ENCODE results near the gene FSIP1.

Gene FSIP1

GRCh38 chr15:39598958-39599845 is 183.4 kb downstream of the FSIP1 start:
- H3K36me3 Mint-ChIP-seq: no peaks in the 10 kb centered on the region
- no peak overlapping the region for H3K4me3 Mint-ChIP-seq
- peaks cover 5% of the 10 kb centered on the region for H3K27me3 Mint-ChIP-seq
- no peak overlapping the region for H3K27ac Mint-ChIP-seq
- H3K9me3 Mint-ChIP-seq: no peaks in the 10 kb centered on the region
- H3K4me1 Mint-ChIP-seq: no peaks in the 10 kb centered on the region

DNA sequence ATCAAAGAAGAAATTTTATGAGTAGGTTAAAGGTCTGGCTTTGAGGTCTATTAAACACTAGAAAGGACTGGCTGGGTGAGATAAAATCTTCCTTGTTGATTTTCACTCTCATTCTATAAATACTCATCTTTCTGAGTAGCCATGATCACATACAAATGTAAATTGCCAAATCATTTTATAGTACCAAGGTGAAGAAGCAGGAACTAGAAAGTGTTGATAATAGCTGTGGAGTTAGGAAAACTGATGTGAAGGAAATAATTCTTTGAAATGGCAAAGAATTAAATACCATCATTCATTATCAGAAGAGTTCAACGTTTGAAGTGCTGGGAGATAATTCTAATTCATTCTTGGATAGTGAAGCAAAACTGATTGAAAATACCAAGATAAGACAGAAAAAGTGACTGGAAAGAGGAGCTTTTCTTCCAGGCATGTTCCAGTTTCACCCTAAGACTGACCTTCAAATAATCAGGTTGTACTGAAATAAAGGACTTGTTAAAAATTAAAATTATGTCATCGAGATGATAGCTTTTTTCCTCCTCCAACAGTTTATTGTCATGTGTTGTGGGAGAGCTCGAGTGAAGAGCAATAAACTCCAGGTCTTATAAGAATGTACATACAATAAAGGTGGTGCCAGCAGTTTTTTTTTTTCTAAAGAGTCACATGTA is 184.3 kb downstream of the FSIP1 start:
- H3K4me3 Mint-ChIP-seq: no peak overlapping the region
- H3K4me1 Mint-ChIP-seq: no peaks in the 10 kb centered on the region
- no peak overlapping the region for H3K27ac Mint-ChIP-seq
- peaks cover 5% of the 10 kb centered on the region for H3K27me3 Mint-ChIP-seq
- no peaks in the 10 kb centered on the region for H3K36me3 Mint-ChIP-seq
- no peaks in the 10 kb centered on the region for H3K9me3 Mint-ChIP-seq

DNA sequence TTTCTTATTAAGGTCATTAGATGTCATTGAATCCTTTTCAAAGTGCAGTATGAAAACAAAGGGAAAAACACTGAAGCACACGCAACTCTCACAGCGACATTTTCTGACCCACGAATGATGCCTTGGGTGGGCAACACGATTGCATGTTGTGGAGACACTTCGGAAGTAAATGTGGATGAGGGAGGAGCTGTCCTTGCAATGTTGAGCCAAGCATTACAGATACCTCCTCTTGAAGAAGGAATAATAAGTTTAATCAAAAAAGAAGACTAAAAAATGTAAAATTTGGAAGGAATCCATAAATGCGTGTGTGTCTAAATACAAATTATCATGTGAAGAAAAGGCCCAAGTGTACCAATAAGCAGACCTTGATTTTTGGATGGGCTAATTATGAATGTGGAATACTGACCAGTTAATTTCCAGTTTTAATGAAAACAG is 184.9 kb downstream of the FSIP1 start:
- Mint-ChIP-seq H3K36me3 (no peaks in the 10 kb centered on the region), H3K4me3 (no peak overlapping the region), H3K4me1 (no peaks in the 10 kb centered on the region), H3K27ac (no peak overlapping the region), H3K27me3 (peaks cover 5% of the 10 kb centered on the region), H3K9me3 (no peaks in the 10 kb centered on the region)

DNA sequence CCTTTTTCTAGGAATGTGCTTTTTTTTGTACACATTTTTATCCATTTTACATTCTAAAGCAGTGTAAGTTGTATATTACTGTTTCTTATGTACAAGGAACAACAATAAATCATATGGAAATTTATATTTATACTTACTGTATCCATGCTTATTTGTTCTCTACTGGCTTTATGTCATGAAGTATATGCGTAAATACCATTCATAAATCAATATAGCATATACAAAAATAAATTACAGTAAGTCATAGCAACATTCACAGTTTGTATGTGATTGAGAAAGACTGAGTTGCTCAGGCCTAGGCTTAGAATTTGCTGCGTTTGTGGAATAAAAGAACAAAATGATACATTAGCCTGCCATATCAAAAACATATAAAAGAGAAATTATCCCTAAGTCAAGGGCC is 185.3 kb downstream of the FSIP1 start:
- no peak overlapping the region for H3K27ac Mint-ChIP-seq
- peaks cover 5% of the 10 kb centered on the region for H3K27me3 Mint-ChIP-seq
- H3K4me3 Mint-ChIP-seq: no peak overlapping the region
- H3K9me3 Mint-ChIP-seq: no peaks in the 10 kb centered on the region
- H3K36me3 Mint-ChIP-seq: no peaks in the 10 kb centered on the region
- no peaks in the 10 kb centered on the region for H3K4me1 Mint-ChIP-seq

GRCh38 chr15:39596358-39597051 is 186.1 kb downstream of the FSIP1 start:
- Mint-ChIP-seq H3K4me1 (no peaks in the 10 kb centered on the region), H3K36me3 (no peaks in the 10 kb centered on the region), H3K9me3 (no peaks in the 10 kb centered on the region)

DNA sequence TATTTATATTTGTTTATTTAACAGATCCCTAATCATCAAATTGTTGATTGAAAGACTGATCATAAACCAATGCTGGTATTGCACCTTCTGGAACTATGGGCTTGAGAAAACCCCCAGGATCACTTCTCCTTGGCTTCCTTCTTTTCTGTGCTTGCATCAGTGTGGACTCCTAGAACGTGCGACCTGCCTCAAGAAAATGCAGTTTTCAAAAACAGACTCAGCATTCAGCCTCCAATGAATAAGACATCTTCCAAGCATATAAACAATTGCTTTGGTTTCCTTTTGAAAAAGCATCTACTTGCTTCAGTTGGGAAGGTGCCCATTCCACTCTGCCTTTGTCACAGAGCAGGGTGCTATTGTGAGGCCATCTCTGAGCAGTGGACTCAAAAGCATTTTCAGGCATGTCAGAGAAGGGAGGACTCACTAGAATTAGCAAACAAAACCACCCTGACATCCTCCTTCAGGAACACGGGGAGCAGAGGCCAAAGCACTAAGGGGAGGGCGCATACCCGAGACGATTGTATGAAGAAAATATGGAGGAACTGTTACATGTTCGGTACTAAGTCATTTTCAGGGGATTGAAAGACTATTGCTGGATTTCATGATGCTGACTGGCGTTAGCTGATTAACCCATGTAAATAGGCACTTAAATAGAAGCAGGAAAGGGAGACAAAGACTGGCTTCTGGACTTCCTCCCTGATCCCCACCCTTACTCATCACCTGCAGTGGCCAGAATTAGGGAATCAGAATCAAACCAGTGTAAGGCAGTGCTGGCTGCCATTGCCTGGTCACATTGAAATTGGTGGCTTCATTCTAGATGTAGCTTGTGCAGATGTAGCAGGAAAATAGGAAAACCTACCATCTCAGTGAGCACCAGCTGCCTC is 187.1 kb downstream of the FSIP1 start:
- no peaks in the 10 kb centered on the region for H3K36me3 Mint-ChIP-seq
- no peak overlapping the region for H3K27ac Mint-ChIP-seq
- H3K9me3 Mint-ChIP-seq: no peaks in the 10 kb centered on the region
- H3K4me1 Mint-ChIP-seq: no peaks in the 10 kb centered on the region
- H3K27me3 Mint-ChIP-seq: peaks cover 5% of the 10 kb centered on the region
- H3K4me3 Mint-ChIP-seq: no peak overlapping the region

More at GRCh38 chr15:39596358-39597051, 186.1 kb downstream of the FSIP1 start:
- H3K27ac Mint-ChIP-seq: no peak overlapping the region
- no peak overlapping the region for H3K4me3 Mint-ChIP-seq
- peaks cover 5% of the 10 kb centered on the region for H3K27me3 Mint-ChIP-seq

DNA sequence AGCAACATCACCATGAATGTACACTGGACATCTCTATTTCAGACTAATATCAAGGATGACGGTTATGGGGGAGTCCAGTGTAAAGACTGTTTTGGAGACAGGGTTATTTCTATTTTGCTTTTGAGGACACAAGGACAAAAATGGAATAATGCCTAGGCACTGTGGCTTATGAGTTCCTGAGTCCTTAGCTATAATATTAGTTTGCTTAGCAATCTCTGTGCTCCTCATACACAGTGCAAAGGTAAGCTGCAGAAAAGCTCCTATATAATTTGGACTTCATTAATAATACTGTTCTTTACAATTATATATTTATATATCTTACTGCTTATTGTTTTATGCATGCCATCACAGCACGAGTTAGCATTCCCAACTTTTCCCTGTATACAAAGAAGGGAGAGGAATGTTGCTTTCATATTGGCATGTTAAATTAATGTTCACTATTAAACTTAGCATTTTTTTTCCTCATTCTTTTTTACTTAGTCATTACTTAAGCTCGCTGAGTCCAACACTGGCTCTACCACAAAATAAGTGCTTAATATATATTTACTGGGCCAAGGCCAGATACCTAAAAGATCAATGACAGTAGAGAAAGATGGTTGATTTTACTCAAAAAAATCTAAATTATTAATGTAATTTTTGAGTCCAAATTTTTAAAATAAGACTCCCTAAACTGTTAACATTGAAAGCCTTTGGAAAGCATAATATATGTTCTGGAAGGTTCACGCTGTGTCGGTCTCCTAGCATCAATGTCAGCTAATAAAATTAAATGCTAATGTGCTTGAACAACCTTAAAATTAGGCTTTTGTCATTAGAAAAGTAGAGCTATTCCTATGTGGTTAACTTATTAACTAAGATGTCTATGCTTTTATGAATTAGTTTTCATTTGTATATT is 187.9 kb downstream of the FSIP1 start:
- no peaks in the 10 kb centered on the region for H3K36me3 Mint-ChIP-seq
- H3K4me3 Mint-ChIP-seq: no peak overlapping the region
- no peak overlapping the region for H3K27ac Mint-ChIP-seq
- no peaks in the 10 kb centered on the region for H3K4me1 Mint-ChIP-seq
- H3K9me3 Mint-ChIP-seq: no peaks in the 10 kb centered on the region
- peaks cover 3% of the 10 kb centered on the region for H3K27me3 Mint-ChIP-seq

GRCh38 chr15:39593656-39594445 is 188.8 kb downstream of the FSIP1 start:
- H3K4me3 Mint-ChIP-seq: no peak overlapping the region
- no peak overlapping the region for H3K27ac Mint-ChIP-seq
- H3K9me3 Mint-ChIP-seq: no peaks in the 10 kb centered on the region
- H3K27me3 Mint-ChIP-seq: no peaks in the 10 kb centered on the region
- H3K36me3 Mint-ChIP-seq: no peaks in the 10 kb centered on the region
- no peaks in the 10 kb centered on the region for H3K4me1 Mint-ChIP-seq

- H3K9me3 Mint-ChIP-seq: no peaks in the 10 kb centered on the region
- H3K27me3 Mint-ChIP-seq: no peaks in the 10 kb centered on the region
- H3K27ac Mint-ChIP-seq: no peak overlapping the region
- no peaks in the 10 kb centered on the region for H3K4me1 Mint-ChIP-seq
- H3K4me3 Mint-ChIP-seq: no peak overlapping the region
- H3K36me3 Mint-ChIP-seq: no peaks in the 10 kb centered on the region
Measured at GRCh38 chr15:39593071-39593655, 189.5 kb downstream of the FSIP1 start.

DNA sequence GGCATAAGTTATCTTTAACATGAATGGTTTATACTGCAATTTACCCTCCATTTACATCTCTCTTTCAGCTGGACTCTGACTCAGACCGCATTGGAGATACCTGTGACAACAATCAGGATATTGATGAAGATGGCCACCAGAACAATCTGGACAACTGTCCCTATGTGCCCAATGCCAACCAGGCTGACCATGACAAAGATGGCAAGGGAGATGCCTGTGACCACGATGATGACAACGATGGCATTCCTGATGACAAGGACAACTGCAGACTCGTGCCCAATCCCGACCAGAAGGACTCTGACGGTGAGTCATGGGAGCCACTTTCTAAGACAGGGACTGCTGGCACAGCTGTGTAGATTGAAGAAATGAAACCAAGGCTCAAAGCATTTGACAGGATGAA is 190.1 kb downstream of the FSIP1 start:
- no peak overlapping the region for H3K27ac Mint-ChIP-seq
- no peaks in the 10 kb centered on the region for H3K36me3 Mint-ChIP-seq
- no peak overlapping the region for H3K4me3 Mint-ChIP-seq

DNA sequence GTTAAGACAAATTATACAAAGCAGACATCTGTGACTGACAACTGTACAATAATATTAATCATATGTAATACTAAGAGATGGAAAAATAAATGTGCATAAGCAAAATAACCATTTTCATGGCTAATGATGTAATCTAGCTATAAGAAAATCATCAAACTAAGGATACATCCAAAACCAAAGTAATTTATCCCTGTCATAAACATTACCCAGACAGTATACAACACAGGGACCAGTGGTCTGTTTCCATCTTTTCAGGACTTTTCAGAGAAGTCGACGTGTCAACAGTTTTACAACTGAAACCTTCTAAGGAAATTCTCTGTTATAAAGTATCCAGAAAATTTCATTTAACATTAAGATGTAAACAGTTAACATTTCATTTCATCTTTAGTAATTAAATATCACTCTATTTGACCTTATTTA is 190.7 kb downstream of the FSIP1 start:
- Mint-ChIP-seq H3K36me3 (no peaks in the 10 kb centered on the region), H3K27me3 (no peaks in the 10 kb centered on the region), H3K27ac (no peak overlapping the region), H3K4me3 (no peak overlapping the region), H3K4me1 (no peaks in the 10 kb centered on the region), H3K9me3 (no peaks in the 10 kb centered on the region)

More for the DNA sequence above, 190.1 kb downstream of the FSIP1 start:
- Mint-ChIP-seq H3K27me3 (no peaks in the 10 kb centered on the region), H3K4me1 (no peaks in the 10 kb centered on the region), H3K9me3 (no peaks in the 10 kb centered on the region)

DNA sequence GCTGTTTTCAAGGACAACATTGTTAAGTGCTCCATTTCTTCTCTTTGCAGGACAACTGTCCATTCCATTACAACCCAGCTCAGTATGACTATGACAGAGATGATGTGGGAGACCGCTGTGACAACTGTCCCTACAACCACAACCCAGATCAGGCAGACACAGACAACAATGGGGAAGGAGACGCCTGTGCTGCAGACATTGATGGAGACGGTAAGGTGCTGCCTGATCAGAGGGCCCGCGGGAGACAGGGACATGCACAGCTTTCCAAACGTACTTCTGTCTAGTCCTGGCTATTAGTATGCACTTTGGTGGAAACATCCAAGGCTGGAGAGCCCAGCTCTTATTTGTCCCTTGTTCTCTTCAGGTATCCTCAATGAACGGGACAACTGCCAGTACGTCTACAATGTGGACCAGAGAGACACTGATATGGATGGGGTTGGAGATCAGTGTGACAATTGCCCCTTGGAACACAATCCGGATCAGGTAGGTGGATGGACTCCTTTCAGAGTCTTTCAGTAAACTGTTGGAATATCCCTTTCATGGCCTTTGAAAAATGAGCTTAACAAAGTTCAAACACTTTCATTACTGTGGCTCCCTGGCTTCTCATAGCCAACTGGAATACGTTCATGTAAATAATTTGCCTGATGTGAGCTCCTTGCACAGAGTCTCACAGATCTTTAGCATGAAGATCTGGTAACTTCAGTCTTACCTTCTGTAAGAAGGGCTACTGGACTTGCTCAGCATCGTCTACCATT is 191.3 kb downstream of the FSIP1 start:
- H3K4me1 Mint-ChIP-seq: no peaks in the 10 kb centered on the region
- no peaks in the 10 kb centered on the region for H3K36me3 Mint-ChIP-seq
- no peaks in the 10 kb centered on the region for H3K9me3 Mint-ChIP-seq
- no peak overlapping the region for H3K27ac Mint-ChIP-seq
- H3K4me3 Mint-ChIP-seq: no peak overlapping the region
- H3K27me3 Mint-ChIP-seq: no peaks in the 10 kb centered on the region

Measured in activated naive CD4-positive, alpha-beta T cell treated with anti-CD3 and anti-CD28 coated beads, Interleukin-2, amount 50 U/mL, for 24 hours (primary cell).